H1 (cell line): Measurements from ENCODE around the gene NR2C2. TPM values are rescaled to one million over a fixed set of nuclear protein-coding genes. Genes with fewer than 3 reads are reported as not detected.

Source experiments
- CTCF ChIA-PET: fragments of 300-600 bp; sonication (Branson Sonifier 250); formaldehyde crosslinking; loops from one replicate; lab custom pipeline; 2021; ENCODE audit not compliant: partially characterized antibody; lab: Charles Lee
- POLR2A ChIA-PET: fragments of 300-600 bp; sonication (Branson Sonifier 250); formaldehyde crosslinking; loops from one replicate; lab custom pipeline; 2021; ENCODE audit warnings: inconsistent platforms; ENCODE audit not compliant: partially characterized antibody; lab: Charles Lee
- DNase-seq, 2 experiments: peaks; one replicate each; pipeline versions ENCODE4 v3.0.0 to v3.0.0-alpha.2; 2010 to 2022; ENCODE audit warnings: low spot score in 2 of 2, low read depth in 1 of 2, mixed read lengths in 1 of 2
- FAIRE-seq: peaks from 2 replicates; lab custom pipeline; 2011; peaks lifted over from hg19 to GRCh38; lab: Jason Lieb, UNC
- H2AFZ ChIP-seq: 2 replicates; pipeline ENCODE4 v1.8.1; 2012; ENCODE audit warnings: low read length, inconsistent platforms
- H2AK5ac ChIP-seq: 2 replicates; pipeline ENCODE4 v1.6.1; 2013; ENCODE audit warnings: low read depth, low read length
- H2BK120ac ChIP-seq: replicated peaks from 2 replicates; pipeline ENCODE3; 2013; ENCODE audit warnings: low read depth, low read length, inconsistent platforms
- H2BK12ac ChIP-seq: 2 replicates; pipeline ENCODE4 v1.6.1; 2013; ENCODE audit warnings: low read depth, low read length
- H2BK15ac ChIP-seq: 2 replicates; pipeline ENCODE4 v1.6.1; 2013; ENCODE audit warnings: low read length
- H2BK20ac ChIP-seq: 2 replicates; pipeline ENCODE4 v1.6.1; 2013; ENCODE audit warnings: low read length
- H2BK5ac ChIP-seq: 2 replicates; pipeline ENCODE4 v1.6.1; 2013; ENCODE audit warnings: low read depth, low read length
- H3K14ac ChIP-seq: 2 replicates; pipeline ENCODE4 v1.6.1; 2013; ENCODE audit warnings: inconsistent platforms; ENCODE audit not compliant: insufficient read length
- H3K18ac ChIP-seq: 2 replicates; pipeline ENCODE4 v1.6.1; 2013; ENCODE audit warnings: low read length; ENCODE audit errors: extremely low read depth
- H3K23ac ChIP-seq: 2 replicates; pipeline ENCODE4 v1.6.1; 2013; ENCODE audit warnings: inconsistent platforms; ENCODE audit not compliant: insufficient read length
- H3K23me2 ChIP-seq: 2 replicates; pipeline ENCODE4 v1.6.1; 2013; ENCODE audit warnings: low read depth, low read length
- H3K27ac ChIP-seq: 2 replicates; pipeline ENCODE4 v1.6.1; 2011; ENCODE audit warnings: low read depth, low read length, inconsistent platforms
- H3K27me3 ChIP-seq, 4 experiments: replicated peaks in 1 of 4; 1 replicate in 1 of 4; 2 replicates in 3 of 4; pipeline versions ENCODE4 v1.6.1 to v1.8.1; 2011 to 2013; ENCODE audit warnings: low read length in 3 of 4, mild to moderate bottlenecking in 3 of 4, inconsistent platforms in 2 of 4, mixed read lengths in 2 of 4, moderate library complexity in 1 of 4; ENCODE audit not compliant: control insufficient read depth in 3 of 4, insufficient read depth in 3 of 4; ENCODE audit errors: extremely low read depth in 1 of 4
- H3K36me3 ChIP-seq, 4 experiments: 2 replicates each; pipeline versions ENCODE4 v1.6.1 to v1.8.1; 2011 to 2013; ENCODE audit warnings: mild to moderate bottlenecking in 4 of 4, low read length in 3 of 4, moderate library complexity in 2 of 4, control low read depth in 1 of 4, inconsistent platforms in 1 of 4; ENCODE audit not compliant: insufficient read depth in 4 of 4, control insufficient read depth in 2 of 4
- H3K4ac ChIP-seq: replicated peaks from 2 replicates; pipeline ENCODE3; 2013; ENCODE audit warnings: low read length, low read depth, mixed read lengths, inconsistent platforms; ENCODE audit not compliant: insufficient read length
- H3K4me1 ChIP-seq, 4 experiments: replicated peaks in 1 of 4; 1 replicate in 1 of 4; 2 replicates in 3 of 4; pipeline versions ENCODE4 v1.6.1 to v1.8.1; 2011 to 2013; ENCODE audit warnings: low read length in 3 of 4, inconsistent platforms in 2 of 4, mixed read lengths in 1 of 4; ENCODE audit not compliant: insufficient read depth in 4 of 4, control insufficient read depth in 3 of 4
- H3K4me2 ChIP-seq, 2 experiments: 2 replicates each; pipeline versions ENCODE4 v1.6.1 to v1.8.1; 2011 to 2013; ENCODE audit warnings: low read depth in 2 of 2, low read length in 2 of 2, control low read depth in 1 of 2, inconsistent platforms in 1 of 2, mild to moderate bottlenecking in 1 of 2; ENCODE audit not compliant: insufficient read depth in 1 of 2
- H3K4me3 ChIP-seq, 4 experiments: fragments of 200-600, 300-600 bp in 1 of 4; sonication (generic), shearing (Covaris generic), sonication (Bioruptor Twin) in 1 of 4; 2 replicates each; pipeline versions ENCODE4 v1.5.1 to v1.8.1; 2011 to 2016; ENCODE audit warnings: low read length in 4 of 4, low read depth in 3 of 4, control low read depth in 2 of 4, inconsistent platforms in 2 of 4, mild to moderate bottlenecking in 2 of 4, mixed read lengths in 1 of 4, moderate library complexity in 1 of 4; ENCODE audit not compliant: insufficient read depth in 2 of 4; ENCODE audit errors: extremely low read depth in 1 of 4
- H3K56ac ChIP-seq: replicated peaks from 2 replicates; pipeline ENCODE3; 2013; ENCODE audit warnings: low read depth, mild to moderate bottlenecking, mixed read lengths, low read length, inconsistent platforms; ENCODE audit not compliant: insufficient read length
- H3K79me1 ChIP-seq: 2 replicates; pipeline ENCODE4 v1.6.1; 2013; ENCODE audit warnings: low read depth, low read length, control low read depth
- H3K79me2 ChIP-seq, 2 experiments: 2 replicates each; pipeline versions ENCODE4 v1.6.1 to v1.8.1; 2012 to 2013; ENCODE audit warnings: low read length in 2 of 2, mild to moderate bottlenecking in 2 of 2, inconsistent platforms in 1 of 2; ENCODE audit not compliant: insufficient read depth in 2 of 2, control insufficient read depth in 1 of 2
- H3K9ac ChIP-seq, 4 experiments: replicated peaks in 1 of 4; 1 replicate in 1 of 4; 2 replicates in 3 of 4; pipeline versions ENCODE4 v1.6.1 to v1.8.1; 2011 to 2013; ENCODE audit warnings: low read depth in 3 of 4, low read length in 3 of 4, control low read depth in 2 of 4, mild to moderate bottlenecking in 2 of 4, moderate library complexity in 2 of 4, inconsistent platforms in 1 of 4; ENCODE audit errors: extremely low read depth in 1 of 4
- H3K9me3 ChIP-seq, 2 experiments: 2 replicates each; pipeline versions ENCODE4 v1.6.1 to v1.8.1; 2012 to 2013; ENCODE audit warnings: mild to moderate bottlenecking in 2 of 2, moderate library complexity in 2 of 2, control low read depth in 1 of 2, inconsistent platforms in 1 of 2, low read depth in 1 of 2, low read length in 1 of 2, mixed read lengths in 1 of 2; ENCODE audit not compliant: insufficient read depth in 2 of 2
- H4K20me1 ChIP-seq, 2 experiments: replicated peaks in 1 of 2; 2 replicates each; pipeline versions ENCODE3 to v1.8.1; 2011 to 2013; ENCODE audit warnings: inconsistent platforms in 2 of 2, low read length in 2 of 2, mild to moderate bottlenecking in 1 of 2; ENCODE audit not compliant: insufficient read depth in 2 of 2, control insufficient read depth in 1 of 2
- H4K5ac ChIP-seq: 2 replicates; pipeline ENCODE4 v1.6.1; 2013; ENCODE audit warnings: low read length, low read depth, mixed read lengths, inconsistent platforms; ENCODE audit not compliant: insufficient read length
- H4K8ac ChIP-seq: 2 replicates; pipeline ENCODE4 v1.8.0; 2013; ENCODE audit warnings: mild to moderate bottlenecking, moderate library complexity, low read length, inconsistent platforms; ENCODE audit not compliant: insufficient read depth; ENCODE audit errors: extremely low read depth
- H4K91ac ChIP-seq: replicated peaks from 2 replicates; pipeline ENCODE3; 2013; ENCODE audit warnings: low read length, mixed read lengths, inconsistent platforms; ENCODE audit not compliant: insufficient read length
- ASH2L ChIP-seq: fragments of 200-600, 300-600 bp; sonication (generic); IDR thresholded peaks from one replicate; pipeline ENCODE4 v1.7.1; 2017; ENCODE audit warnings: low read length
- CBX5 ChIP-seq: fragments of 300-800, 300-1000 bp; sonication (generic); IDR thresholded peaks from 2 replicates; pipeline ENCODE4 v1.7.1; 2016; ENCODE audit warnings: antibody characterized with exemption, low read length, low read depth
- CHD2 ChIP-seq: IDR thresholded peaks from 2 replicates; pipeline ENCODE4 v1.6.1; 2012; ENCODE audit warnings: low read length, improper control_type of control experiment
- CTBP2 ChIP-seq: IDR thresholded peaks from 2 replicates; pipeline ENCODE4 v1.7.0; 2011; ENCODE audit warnings: borderline replicate concordance, mild to moderate bottlenecking, moderate library complexity, mixed read lengths, low read length; ENCODE audit not compliant: insufficient read depth, insufficient read length
- GABPA ChIP-seq: IDR thresholded peaks from 2 replicates; pipeline ENCODE4 v1.6.1; 2011; ENCODE audit warnings: mild to moderate bottlenecking, low read length, moderate library complexity, borderline replicate concordance; ENCODE audit not compliant: insufficient read depth
- PHF8 ChIP-seq: fragments of 200-600 bp; sonication (generic); conservative IDR thresholded peaks from 2 replicates; pipeline ENCODE4 v1.7.1; 2012; ENCODE audit warnings: low read depth, mild to moderate bottlenecking, inconsistent platforms, low read length, moderate library complexity
- POLR2A ChIP-seq, 2 experiments: IDR thresholded peaks; 1 replicate in 1 of 2; 2 replicates in 1 of 2; pipeline ENCODE4 v1.6.1; 2011; ENCODE audit warnings: low read depth in 2 of 2, low read length in 2 of 2, mild to moderate bottlenecking in 2 of 2; ENCODE audit errors: control extremely low read depth in 1 of 2
- RFX5 ChIP-seq: IDR thresholded peaks from 2 replicates; pipeline ENCODE4 v1.6.1; 2011; ENCODE audit warnings: low read depth, low read length, improper control_type of control experiment, borderline replicate concordance
- SP1 ChIP-seq: IDR thresholded peaks from 2 replicates; pipeline ENCODE4 v1.6.1; 2011; ENCODE audit warnings: low read depth, low read length
- SP4 ChIP-seq: IDR thresholded peaks from 2 replicates; pipeline ENCODE4 v1.6.1; 2012; ENCODE audit warnings: low read length, inconsistent platforms
- TAF1 ChIP-seq: IDR thresholded peaks from 2 replicates; pipeline ENCODE4 v1.6.1; 2011; ENCODE audit warnings: mild to moderate bottlenecking, low read depth, low read length
- TAF7 ChIP-seq: optimal IDR thresholded peaks from 2 replicates; pipeline ENCODE3; 2011; ENCODE audit warnings: low read depth, mild to moderate bottlenecking, inconsistent platforms, low read length, moderate library complexity, borderline replicate concordance
- TBP ChIP-seq: IDR thresholded peaks from 2 replicates; pipeline ENCODE4 v1.6.1; 2011; ENCODE audit warnings: low read depth, low read length, improper control_type of control experiment
- WGBS, 2 experiments: shearing (Covaris generic) in 1 of 2; methylation state at CpG; one replicate each; pipeline versions ENCODE4 v1.1.6 to v1.1.7; 2013 to 2015; ENCODE audit warnings: low lambda C conversion rate in 2 of 2, mixed read lengths in 2 of 2, inconsistent platforms in 1 of 2, low coverage in 1 of 2, missing lambda C conversion rate in 1 of 2; ENCODE audit not compliant: insufficient replicate concordance in 2 of 2, insufficient coverage in 1 of 2, insufficient read length in 1 of 2; ENCODE audit errors: extremely low coverage in 1 of 2, missing lambda C conversion rate in 1 of 2; 5-methylcytosine and 5-hydroxymethylcytosine counted together
- polyA plus RNA-seq, 7 experiments: library from polyadenylated mRNA; depleted of rRNA in 3 of 7; stranded (reverse) in 5 of 7; unstranded in 2 of 7; fragments of >200 nt in 5 of 7; fragments of 200-250 nt in 2 of 7; gene quantifications; 1 replicate in 5 of 7; 2 replicates in 1 of 7; 4 replicates in 1 of 7; pipeline versions ENCODE4 v1.2.1 to v1.2.3, GENCODE V29; 2011 to 2013; ENCODE audit warnings: missing spikeins in 2 of 7, mixed read lengths in 2 of 7
- total RNA-seq: library from RNA; stranded (reverse); fragmentation: NEBNext Ultra II Directional; extraction: Animal tissue kit (Norgen Biotek cat#: 25700); gene quantifications from 2 replicates; pipeline ENCODE4 v1.2.1, GENCODE V29; 2021

The NR2C2 gene
- total and polyA plus RNA-seq, 2 of the 8 experiments (the other 6 are each of a cell fraction or from before 2014, with no cell fraction given): 16.6 to 44.4 TPM

- H2BK15ac ChIP-seq: no peak overlapping the region
- H3K36me3 ChIP-seq: peaks cover 13 to 35% (median 18%) of the 10 kb centered on the region in 4 experiments
- DNase-seq (peak; percentile 89 to 96), FAIRE-seq (no peak)
- H3K4ac ChIP-seq: no peak overlapping the region
- peak overlapping the region; percentile 97 for H3K27ac ChIP-seq
- H3K9me3 ChIP-seq: no peaks in the 10 kb centered on the region
- peaks cover 41 to 87% of the 10 kb centered on the region in 2 experiments for H3K79me2 ChIP-seq
- H4K8ac ChIP-seq: peak overlapping the region; percentile 100
- ChIA-PET CTCF (interaction anchor here (0.6 kb wide), 1 partner anchor 17 kb away, joined by 3 read pairs; no protein-coding TSS in a partner anchor), POLR2A (interaction anchor here (0.6 to 2.2 kb wide), 19 partner anchors 9 to 384 kb away, joined by 3 to 11 read pairs (median 3); partner anchors contain the start of genes CCDC174 and MRPS25)
- H3K4me3 ChIP-seq: peak overlapping the region; percentile 92 to 99 (median 95)
- peak overlapping the region; percentile 56 for H3K18ac ChIP-seq
- H3K79me1 ChIP-seq: peaks cover 8% of the 10 kb centered on the region
- 0% methylated on average over 6 of the region's 79 CpGs; no CpG with 5 or more reads in 1 of the 2 experiments for WGBS, 2 experiments
- peak overlapping the region; percentile 59 for H3K56ac ChIP-seq
- H3K4me1 ChIP-seq: peaks cover 3 to 10% (median 4%) of the 10 kb centered on the region in 4 experiments; a peak in 4 of 7 replicates
- no peak overlapping the region for H3K23ac ChIP-seq
- no peaks in the 10 kb centered on the region for H3K27me3 ChIP-seq
- H3K14ac ChIP-seq: no peak overlapping the region
- H3K4me2 ChIP-seq: peak overlapping the region; percentile 14 to 92
- H2BK12ac ChIP-seq: no peak overlapping the region; the same call in 1 of the 2 replicates
- no peak overlapping the region for H2BK20ac ChIP-seq
- no peak overlapping the region for H2BK120ac ChIP-seq
- H2AK5ac ChIP-seq: no peak overlapping the region
- peak overlapping the region; percentile 91 to 97 (median 95) for H3K9ac ChIP-seq
- peaks cover 7 to 14% of the 10 kb centered on the region in 2 experiments for H4K20me1 ChIP-seq
- H3K23me2 ChIP-seq: no peaks in the 10 kb centered on the region
- H4K91ac ChIP-seq: peak overlapping the region; percentile 67
- peak overlapping the region; percentile 96 for H4K5ac ChIP-seq
- H2AFZ ChIP-seq: no peak overlapping the region
- peak overlapping the region; percentile 79; the same call in 1 of the 2 replicates for H2BK5ac ChIP-seq
- TF ChIP-seq CHD2: peak; percentile 85
- TF ChIP-seq RFX5: no peak
- TF ChIP-seq SP1: peak; percentile 98
- TF ChIP-seq CTBP2: no peak
- no peak for TF ChIP-seq CBX5
- no peak for TF ChIP-seq GABPA
- TF ChIP-seq ASH2L: peak; percentile 87
- peak; percentile 78; the same call in 1 of the 2 replicates for TF ChIP-seq TBP
- TF ChIP-seq TAF1: peak; percentile 87
- peak; percentile 89 for TF ChIP-seq TAF7
- TF ChIP-seq SP4: peak; percentile 92
- peak; percentile 64 for TF ChIP-seq PHF8
- peak in 1 of 2 experiments; percentile 71; a peak in 1 of 3 replicates for TF ChIP-seq POLR2A (IDR thresholded peaks at IDR 0.05; ENCODE audit: control extremely low read depth in 1 of 2, low read depth in 2 of 2, low read length in 2 of 2)
Observed at GRCh38 chr3:14947886-14948608, 664 bp downstream of the NR2C2 start.
